Activated T-cell treated with anti-CD3 and anti-CD28 coated beads, Interleukin-2, amount 50 U/mL, for 72 hours (primary cell): ENCODE results near the gene TMEM135. TPM values are rescaled to one million over a fixed set of nuclear protein-coding genes. Genes with fewer than 3 reads are reported as not detected.
A peak's percentile ranks its signal among the peaks of the same experiment; 100 is the strongest.
"Not testable (repeated sequence)": the region's sequence is repeated elsewhere in the genome, so short reads cannot be mapped to it uniquely, and the experiment has no call there.

Source experiments
- ATAC-seq, 2 donors: fragments of 150-1000 bp; cut with Tn5 transposase; replicated peaks in 1 of 2; 2 replicates each; pipeline ENCODE4 v1.10.0; 2021; ENCODE audit warnings: moderate library complexity in 2 of 2, mild to moderate bottlenecking in 1 of 2
- DNase-seq, 2 donors: peaks; one replicate each; pipeline ENCODE4 v3.0.0; 2021 to 2022; ENCODE audit warnings: mixed read lengths in 1 of 2
- H3K27ac Mint-ChIP-seq: one replicate; pipeline ENCODE4 v1.8.0; 2022; ENCODE audit warnings: mild to moderate bottlenecking, moderate library complexity, mixed read lengths
- H3K27me3 Mint-ChIP-seq: one replicate; pipeline ENCODE4 v1.8.0; 2022; ENCODE audit warnings: low read depth, mixed read lengths
- H3K36me3 Mint-ChIP-seq, 2 donors: one replicate each; pipeline ENCODE4 v1.8.0; 2022; ENCODE audit warnings: mixed read lengths in 2 of 2, mild to moderate bottlenecking in 1 of 2; ENCODE audit not compliant: insufficient read depth in 2 of 2
- H3K4me1 Mint-ChIP-seq: one replicate; pipeline ENCODE4 v1.8.0; 2022; ENCODE audit warnings: low read depth, mixed read lengths
- H3K4me3 Mint-ChIP-seq, 2 donors: one replicate each; pipeline ENCODE4 v1.8.0; 2022; ENCODE audit warnings: mild to moderate bottlenecking in 2 of 2, mixed read lengths in 2 of 2, moderate library complexity in 2 of 2
- H3K9me3 Mint-ChIP-seq, 2 donors: one replicate each; pipeline ENCODE4 v1.8.0; 2022; ENCODE audit warnings: mixed read lengths in 2 of 2
- total RNA-seq, 2 donors: library from RNA; stranded (reverse); gene quantifications; one replicate each; pipeline ENCODE4 v1.2.3, GENCODE V29; 2022

Gene TMEM135
- total RNA-seq, 2 donors from 2014 or later = 30.8 to 32.7 TPM

DNA sequence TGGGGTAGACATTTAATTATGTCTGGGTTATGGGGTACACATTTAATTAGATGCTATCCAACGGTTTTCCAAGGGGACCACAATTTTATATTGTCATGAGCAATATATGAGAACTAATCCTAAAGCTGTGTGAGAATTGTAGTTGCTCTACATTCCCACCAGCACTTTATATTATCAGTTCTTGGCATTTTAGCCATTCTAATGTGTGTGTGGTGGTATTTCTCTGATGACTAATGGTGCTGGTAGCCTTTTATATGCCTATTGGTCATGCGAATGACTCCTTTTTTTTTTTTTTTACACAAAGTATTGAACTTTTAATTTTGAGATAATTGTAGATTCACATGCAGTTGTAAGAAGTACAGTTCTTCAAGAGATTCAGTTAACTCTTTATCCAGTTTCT, 26.2 kb downstream of the TMEM135 start:
- ATAC-seq = no peak
- no peak overlapping the region for H3K27ac Mint-ChIP-seq

GRCh38 chr11:87072787-87073186, 35.1 kb downstream of the TMEM135 start:
- H3K9me3 Mint-ChIP-seq = no peaks in the 10 kb centered on the region
- H3K4me1 Mint-ChIP-seq = no peaks in the 10 kb centered on the region
- H3K27me3 Mint-ChIP-seq = no peaks in the 10 kb centered on the region
- H3K36me3 Mint-ChIP-seq = peaks cover 2 to 6% of the 10 kb centered on the region in 2 donors
- no peak overlapping the region for H3K27ac Mint-ChIP-seq
- H3K4me3 Mint-ChIP-seq = no peak overlapping the region
- ATAC-seq (no peak), DNase-seq (no peak)

More for the DNA sequence above, 26.2 kb downstream of the TMEM135 start:
- peaks cover 0 to 1% of the 10 kb centered on the region in 2 donors for H3K36me3 Mint-ChIP-seq
- no peaks in the 10 kb centered on the region for H3K4me1 Mint-ChIP-seq
- no peak for DNase-seq
- H3K27me3 Mint-ChIP-seq = no peaks in the 10 kb centered on the region
- H3K4me3 Mint-ChIP-seq = no peak overlapping the region
- H3K9me3 Mint-ChIP-seq = no peaks in the 10 kb centered on the region

DNA sequence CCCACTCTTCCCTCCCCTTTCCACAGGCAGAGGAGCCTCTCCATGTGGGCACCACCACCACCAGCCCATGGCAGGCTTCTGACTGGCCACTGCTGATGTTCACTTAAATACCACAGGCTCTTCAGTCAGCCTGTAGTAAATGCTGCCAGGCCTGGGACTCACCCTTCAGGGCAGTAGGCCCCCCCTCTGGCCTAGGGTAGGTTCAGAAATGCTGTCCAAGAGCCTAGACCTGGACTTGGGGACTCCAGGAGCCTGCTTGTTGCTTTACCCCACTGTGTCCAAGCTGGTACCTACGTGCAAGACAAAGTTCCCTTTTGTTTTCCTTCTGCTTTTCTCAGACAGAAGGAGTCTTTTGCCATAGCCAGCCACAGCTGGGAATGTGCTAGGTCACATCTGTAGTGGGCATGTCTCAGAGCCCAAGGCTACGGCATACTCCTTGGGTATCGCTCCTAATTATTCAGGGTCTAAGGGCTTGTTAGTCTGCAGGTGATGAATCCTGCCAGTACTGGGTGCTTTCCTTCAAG, 38.6 kb downstream of the TMEM135 start:
- H3K9me3 Mint-ChIP-seq = no peaks in the 10 kb centered on the region
- peak in 1 of 2 donors; percentile 13 for ATAC-seq
- peaks cover 3 to 8% of the 10 kb centered on the region in 2 donors for H3K36me3 Mint-ChIP-seq

GRCh38 chr11:87076874-87077429, 39.2 kb downstream of the TMEM135 start:
- H3K27ac Mint-ChIP-seq = no peak overlapping the region

More for the DNA sequence above, 38.6 kb downstream of the TMEM135 start:
- no peak for DNase-seq
- H3K27ac Mint-ChIP-seq = no peak overlapping the region
- H3K27me3 Mint-ChIP-seq = no peaks in the 10 kb centered on the region
- H3K4me1 Mint-ChIP-seq = peaks cover 11% of the 10 kb centered on the region
- H3K4me3 Mint-ChIP-seq = no peak overlapping the region

GRCh38 chr11:87081358-87081757, 43.6 kb downstream of the TMEM135 start:
- DNase-seq = no peak
- peaks cover 0 to 3% of the 10 kb centered on the region in 2 donors for H3K9me3 Mint-ChIP-seq
- H3K27me3 Mint-ChIP-seq = no peaks in the 10 kb centered on the region
- ATAC-seq = peak in 1 of 2 donors; percentile 42
- peaks cover 32% of the 10 kb centered on the region for H3K4me1 Mint-ChIP-seq
- H3K36me3 Mint-ChIP-seq = peaks cover 4 to 13% of the 10 kb centered on the region in 2 donors
- H3K27ac Mint-ChIP-seq = peak overlapping the region; percentile 100
- peak overlapping the region; percentile 57 to 98 for H3K4me3 Mint-ChIP-seq

More at GRCh38 chr11:87076874-87077429, 39.2 kb downstream of the TMEM135 start:
- ATAC-seq = no peak
- peaks cover 17% of the 10 kb centered on the region for H3K4me1 Mint-ChIP-seq
- no peak for DNase-seq
- H3K27me3 Mint-ChIP-seq = no peaks in the 10 kb centered on the region
- H3K9me3 Mint-ChIP-seq = no peaks in the 10 kb centered on the region
- no peak overlapping the region for H3K4me3 Mint-ChIP-seq
- peaks cover 3 to 8% of the 10 kb centered on the region in 2 donors for H3K36me3 Mint-ChIP-seq

GRCh38 chr11:87082590-87082989, 44.9 kb downstream of the TMEM135 start:
- ATAC-seq (no peak), DNase-seq (no peak)
- Mint-ChIP-seq H3K27ac (no peak overlapping the region), H3K9me3 (peaks cover 0 to 6% of the 10 kb centered on the region in 2 donors), H3K4me3 (peak overlapping the region in 1 of 2 donors; percentile 98), H3K4me1 (peaks cover 32% of the 10 kb centered on the region), H3K27me3 (no peaks in the 10 kb centered on the region), H3K36me3 (peaks cover 7 to 17% of the 10 kb centered on the region in 2 donors)

GRCh38 chr11:87083029-87083428, 45.3 kb downstream of the TMEM135 start:
- ATAC-seq (no peak), DNase-seq (no peak)
- H3K4me1 Mint-ChIP-seq = peaks cover 32% of the 10 kb centered on the region
- peak overlapping the region in 1 of 2 donors; percentile 21 for H3K4me3 Mint-ChIP-seq
- H3K9me3 Mint-ChIP-seq = peaks cover 0 to 6% of the 10 kb centered on the region in 2 donors
- no peaks in the 10 kb centered on the region for H3K27me3 Mint-ChIP-seq
- H3K27ac Mint-ChIP-seq = peak overlapping the region; percentile 84
- peaks cover 7 to 18% of the 10 kb centered on the region in 2 donors for H3K36me3 Mint-ChIP-seq

- ATAC-seq = no peak
- no peak overlapping the region for H3K27ac Mint-ChIP-seq
Measured at GRCh38 chr11:87092159-87092558, 54.4 kb downstream of the TMEM135 start.

GRCh38 chr11:87092567-87092966, 54.8 kb downstream of the TMEM135 start:
- Mint-ChIP-seq H3K4me1 (peaks cover 4% of the 10 kb centered on the region), H3K9me3 (peaks cover 0 to 2% of the 10 kb centered on the region in 2 donors), H3K36me3 (peaks cover 8 to 18% of the 10 kb centered on the region in 2 donors), H3K27ac (peak overlapping the region; percentile 57), H3K4me3 (no peak overlapping the region), H3K27me3 (no peaks in the 10 kb centered on the region)
- no peak for DNase-seq
- no peak for ATAC-seq

More at GRCh38 chr11:87092159-87092558, 54.4 kb downstream of the TMEM135 start:
- H3K36me3 Mint-ChIP-seq = peaks cover 8 to 19% of the 10 kb centered on the region in 2 donors
- H3K27me3 Mint-ChIP-seq = no peaks in the 10 kb centered on the region
- DNase-seq = no peak
- H3K4me1 Mint-ChIP-seq = no peaks in the 10 kb centered on the region
- H3K9me3 Mint-ChIP-seq = peaks cover 0 to 2% of the 10 kb centered on the region in 2 donors
- H3K4me3 Mint-ChIP-seq = no peak overlapping the region

GRCh38 chr11:87097582-87097981, 59.8 kb downstream of the TMEM135 start:
- peaks cover 5 to 6% of the 10 kb centered on the region in 2 donors for H3K36me3 Mint-ChIP-seq
- peaks cover 0 to 2% of the 10 kb centered on the region in 2 donors for H3K9me3 Mint-ChIP-seq
- no peak overlapping the region for H3K27ac Mint-ChIP-seq
- H3K27me3 Mint-ChIP-seq = no peaks in the 10 kb centered on the region
- H3K4me1 Mint-ChIP-seq = peaks cover 9% of the 10 kb centered on the region
- ATAC-seq (peak; percentile 82 to 85), DNase-seq (peak; percentile 44)
- H3K4me3 Mint-ChIP-seq = peak overlapping the region in 1 of 2 donors; percentile 32

DNA sequence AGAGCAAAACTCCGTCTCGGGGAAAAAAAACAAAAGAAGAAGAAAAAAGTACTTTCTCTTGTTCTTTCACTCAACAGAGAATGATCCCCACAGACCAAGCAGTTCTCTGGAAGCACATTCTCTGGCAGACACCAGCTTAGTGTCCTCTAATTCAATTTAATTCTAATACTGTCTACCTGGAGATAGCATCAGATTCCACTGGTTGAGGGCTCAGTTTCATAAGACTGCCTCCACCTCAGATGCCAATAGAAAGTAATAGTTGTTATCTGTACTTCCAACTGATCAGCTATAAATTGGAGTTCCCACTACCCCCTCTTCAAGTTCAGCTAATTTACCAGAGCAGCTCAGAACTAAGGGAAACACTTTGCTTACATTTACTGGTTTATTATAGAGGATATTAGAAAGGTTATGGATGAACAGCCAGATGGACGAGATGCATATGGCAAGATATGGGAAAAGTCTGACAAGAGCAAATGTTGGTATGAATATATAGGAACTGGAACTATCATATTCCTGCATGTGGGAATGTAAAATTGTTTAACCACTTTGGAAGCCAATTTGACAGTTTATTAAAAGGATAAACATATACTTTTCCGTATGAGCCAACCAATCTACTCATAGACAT, 64.3 kb downstream of the TMEM135 start:
- no peak overlapping the region for H3K4me3 Mint-ChIP-seq
- no peak overlapping the region for H3K27ac Mint-ChIP-seq
- H3K4me1 Mint-ChIP-seq = peaks cover 9% of the 10 kb centered on the region
- ATAC-seq (no peak), DNase-seq (no peak)
- H3K9me3 Mint-ChIP-seq = no peaks in the 10 kb centered on the region
- H3K36me3 Mint-ChIP-seq = peaks cover 0 to 3% of the 10 kb centered on the region in 2 donors
- no peaks in the 10 kb centered on the region for H3K27me3 Mint-ChIP-seq

- not testable (repeated sequence) for H3K27ac Mint-ChIP-seq, H3K9me3 Mint-ChIP-seq, H3K36me3 Mint-ChIP-seq, H3K27me3 Mint-ChIP-seq, H3K4me1 Mint-ChIP-seq, ATAC-seq, DNase-seq, H3K4me3 Mint-ChIP-seq
Measured at GRCh38 chr11:87105826-87106225, 68.1 kb downstream of the TMEM135 start.

GRCh38 chr11:87107379-87107778, 69.6 kb downstream of the TMEM135 start:
- H3K27me3 Mint-ChIP-seq, ATAC-seq, H3K4me1 Mint-ChIP-seq, H3K9me3 Mint-ChIP-seq, H3K4me3 Mint-ChIP-seq, H3K27ac Mint-ChIP-seq, DNase-seq, H3K36me3 Mint-ChIP-seq: not testable (repeated sequence)
